Measurements from ENCODE around the gene S100A7.

DNA sequence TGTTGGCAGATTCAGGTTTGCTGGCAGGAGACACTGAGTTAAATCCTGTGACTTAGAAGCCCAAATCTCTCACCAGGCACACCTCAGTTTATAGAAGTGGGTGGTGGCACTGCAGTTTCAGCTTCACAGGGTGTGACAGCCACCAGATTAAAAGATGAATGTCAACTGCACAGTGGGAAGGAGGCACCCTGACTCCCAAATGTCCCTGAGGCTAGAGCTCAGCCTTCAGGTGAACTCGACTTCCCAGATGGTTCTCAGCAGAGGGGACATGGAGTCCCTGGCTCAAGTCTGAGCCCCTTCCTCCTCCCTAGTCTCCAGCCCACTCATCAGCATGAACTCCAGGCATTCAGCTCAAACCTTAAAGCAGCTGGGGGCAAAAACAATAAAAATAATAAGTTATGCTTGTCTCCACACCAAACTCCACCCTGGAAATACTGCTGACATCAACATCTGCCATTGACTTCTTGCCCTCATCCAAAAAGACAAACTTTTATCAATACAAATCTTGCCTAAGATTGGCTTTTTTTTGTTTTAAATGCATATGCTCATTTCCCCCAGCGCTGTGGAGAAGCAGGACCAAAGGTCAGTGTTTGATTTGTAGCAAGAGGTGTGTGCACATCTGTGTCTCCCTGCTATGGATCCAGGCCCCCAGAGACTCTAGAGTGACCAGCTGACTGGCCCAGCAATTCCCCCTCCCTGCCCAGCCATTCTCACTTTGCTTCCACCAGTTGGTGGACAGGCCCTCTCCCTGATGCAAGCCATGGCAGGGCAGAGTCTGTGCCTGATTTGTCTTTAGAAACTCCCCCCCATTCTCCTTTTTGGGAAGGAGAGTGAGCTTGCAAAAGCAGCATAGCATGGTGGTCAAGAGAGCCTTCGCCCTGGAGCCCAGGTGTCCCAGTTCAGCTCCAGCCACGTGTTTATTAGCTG lies 18.5 kb upstream of the S100A7 start:
- TF ChIP-seq, protein P1, sequence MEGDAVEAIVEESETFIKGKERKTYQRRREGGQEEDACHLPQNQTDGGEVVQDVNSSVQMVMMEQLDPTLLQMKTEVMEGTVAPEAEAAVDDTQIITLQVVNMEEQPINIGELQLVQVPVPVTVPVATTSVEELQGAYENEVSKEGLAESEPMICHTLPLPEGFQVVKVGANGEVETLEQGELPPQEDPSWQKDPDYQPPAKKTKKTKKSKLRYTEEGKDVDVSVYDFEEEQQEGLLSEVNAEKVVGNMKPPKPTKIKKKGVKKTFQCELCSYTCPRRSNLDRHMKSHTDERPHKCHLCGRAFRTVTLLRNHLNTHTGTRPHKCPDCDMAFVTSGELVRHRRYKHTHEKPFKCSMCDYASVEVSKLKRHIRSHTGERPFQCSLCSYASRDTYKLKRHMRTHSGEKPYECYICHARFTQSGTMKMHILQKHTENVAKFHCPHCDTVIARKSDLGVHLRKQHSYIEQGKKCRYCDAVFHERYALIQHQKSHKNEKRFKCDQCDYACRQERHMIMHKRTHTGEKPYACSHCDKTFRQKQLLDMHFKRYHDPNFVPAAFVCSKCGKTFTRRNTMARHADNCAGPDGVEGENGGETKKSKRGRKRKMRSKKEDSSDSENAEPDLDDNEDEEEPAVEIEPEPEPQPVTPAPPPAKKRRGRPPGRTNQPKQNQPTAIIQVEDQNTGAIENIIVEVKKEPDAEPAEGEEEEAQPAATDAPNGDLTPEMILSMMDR (IDR thresholded peaks at IDR 0.05), result no peak
- TF ChIP-seq POLR2A (IDR thresholded peaks at IDR 0.05), result no peak
